NCI-H446 (cell line): ENCODE measurements around the gene ZNF407.
"Not testable (repeated sequence)": the region's sequence is repeated elsewhere in the genome, so short reads cannot be mapped to it uniquely, and the experiment has no call there.

Experiments used
- DNase-seq, 2 experiments: peaks; one replicate each; lab custom pipeline; 2025; lab: John Stamatoyannopoulos, UW

The ZNF407 gene

DNA sequence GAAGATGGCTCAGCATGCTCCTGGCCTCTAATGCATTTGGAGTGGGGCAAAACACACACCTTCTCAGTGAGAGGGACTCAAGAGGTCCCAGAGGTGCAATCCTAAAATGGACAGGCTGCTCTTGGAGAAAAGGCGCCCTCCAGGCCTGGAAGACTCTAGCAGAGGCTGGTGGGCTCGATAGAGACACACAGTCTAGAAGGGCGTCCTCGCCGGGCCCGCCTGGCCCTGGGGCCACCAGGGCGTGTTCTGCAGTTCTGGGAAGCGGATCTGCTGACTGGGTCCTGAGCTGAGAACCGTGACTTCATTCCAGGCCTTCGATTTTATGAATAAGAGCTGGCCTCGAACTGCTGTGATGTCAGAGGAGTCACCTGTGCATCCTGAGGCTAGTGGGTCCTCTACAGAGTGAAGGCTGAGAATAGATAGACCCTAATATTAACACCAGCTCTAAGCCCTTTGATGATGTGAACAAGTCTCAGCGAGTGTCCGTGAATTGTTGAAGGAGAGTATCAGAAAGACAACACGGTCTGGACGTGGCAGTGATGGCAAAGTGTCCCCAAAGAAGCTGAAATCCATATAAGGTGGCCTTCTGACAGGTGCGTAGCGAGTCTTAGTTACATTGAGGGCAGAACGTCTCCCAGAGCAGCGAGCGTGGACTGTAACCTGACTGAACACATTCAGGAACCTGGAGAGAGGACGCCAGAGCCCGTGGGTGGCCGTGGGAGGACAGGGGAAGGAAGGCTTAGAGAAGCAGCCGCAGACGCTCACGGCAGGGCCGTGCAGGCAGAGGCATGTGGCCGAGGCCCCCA, 474.4 kb downstream of the ZNF407 start:
- DNase-seq = no peak

DNA sequence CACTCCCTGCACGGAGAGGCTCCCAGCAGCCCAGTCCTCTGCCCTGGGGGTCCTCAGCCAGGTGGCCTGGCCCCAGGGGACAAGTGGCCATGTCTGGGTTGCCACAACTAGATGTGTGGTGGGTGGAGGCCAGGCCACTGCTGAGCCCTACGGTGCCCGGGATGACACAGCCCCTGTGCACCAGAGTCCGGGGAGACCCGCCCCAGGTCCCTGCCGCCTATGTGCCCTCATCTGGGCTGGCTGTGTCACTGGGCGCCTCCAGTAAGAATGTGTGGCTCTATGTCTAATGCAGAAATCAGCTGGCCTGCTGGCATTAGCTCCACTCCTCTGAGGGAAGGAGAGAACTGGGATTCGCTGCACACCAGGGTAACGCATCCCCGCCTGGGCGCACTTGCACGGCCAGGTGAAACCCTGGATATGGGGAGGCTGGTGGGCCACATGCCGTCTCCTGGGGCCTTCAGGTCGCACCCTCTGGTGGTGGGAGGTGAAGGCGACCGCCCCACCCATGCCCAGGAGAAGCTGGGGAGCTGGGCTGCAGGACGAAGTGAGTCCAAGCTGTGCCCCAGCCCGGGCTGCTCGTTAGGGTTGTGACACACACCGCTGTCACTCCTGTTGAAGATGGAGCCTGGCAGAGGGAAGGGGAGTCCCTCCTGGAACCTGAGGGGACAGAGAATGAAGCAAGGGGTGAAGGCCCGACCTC, 475.2 kb downstream of the ZNF407 start:
- DNase-seq = no peak

GRCh38 chr18:75073654-75074053, 476.0 kb downstream of the ZNF407 start:
- DNase-seq = no peak

- DNase-seq = no peak
Measured at GRCh38 chr18:75074196-75075015, 476.7 kb downstream of the ZNF407 start.

DNA sequence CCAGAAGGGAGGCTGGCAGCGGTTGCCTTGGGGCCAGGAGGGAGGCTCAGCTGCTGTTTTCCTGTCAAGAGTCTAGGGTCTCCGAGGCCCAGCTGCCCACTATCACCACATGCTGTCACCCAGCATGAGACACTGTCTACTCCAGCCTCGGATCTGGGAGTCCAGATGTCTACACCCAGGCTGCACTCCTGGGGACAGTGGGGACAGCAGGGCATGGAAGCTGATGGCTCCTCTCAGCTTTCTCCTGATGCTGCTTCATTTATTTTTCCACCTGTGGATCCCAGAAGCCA, 477.3 kb downstream of the ZNF407 start:
- no peak for DNase-seq

- DNase-seq = no peak
Measured at GRCh38 chr18:75075429-75075841, 477.8 kb downstream of the ZNF407 start.

DNA sequence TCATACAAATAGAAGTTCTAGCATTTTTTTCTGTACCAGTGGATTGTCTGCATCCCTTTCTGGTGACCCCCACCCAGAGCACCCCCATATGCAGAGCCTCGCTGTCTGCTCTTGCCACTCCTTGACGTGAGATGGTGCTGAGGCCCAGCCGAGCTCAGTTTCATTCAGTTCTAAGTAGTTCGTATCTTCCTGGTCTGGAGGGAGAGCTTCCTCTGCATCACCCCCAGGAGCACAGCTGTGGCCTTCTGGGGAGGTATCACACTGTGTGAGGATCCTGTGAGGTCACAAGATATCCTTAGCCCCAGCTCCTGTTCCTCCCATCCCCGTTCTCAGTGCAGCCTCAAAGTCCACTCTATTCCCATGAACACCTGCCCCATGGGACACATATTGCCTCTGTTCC, 478.6 kb downstream of the ZNF407 start:
- no peak for DNase-seq

GRCh38 chr18:75081486-75081885, 483.8 kb downstream of the ZNF407 start:
- DNase-seq = no peak

- no peak for DNase-seq
Measured at GRCh38 chr18:75083131-75083530, 485.5 kb downstream of the ZNF407 start.

DNA sequence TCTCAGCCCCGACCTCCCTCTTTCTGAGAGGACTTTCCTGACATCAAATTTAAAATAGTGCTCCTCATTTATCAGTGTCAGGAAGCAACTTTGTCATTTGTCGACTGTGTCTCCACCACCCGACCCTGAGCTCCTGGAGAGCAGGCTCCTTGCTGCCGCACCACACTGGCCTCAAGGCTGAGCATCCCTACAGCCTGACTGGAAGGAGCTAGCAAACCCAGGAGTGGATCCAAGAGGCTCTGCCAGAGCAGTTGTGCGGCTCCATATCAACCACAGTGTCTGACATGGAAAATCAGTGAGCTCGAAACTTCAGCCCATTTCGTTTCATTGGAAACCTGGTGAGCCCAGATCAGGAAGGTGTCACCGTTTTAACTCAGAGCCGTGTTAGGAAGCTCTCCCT, 486.1 kb downstream of the ZNF407 start:
- DNase-seq = no peak

DNA sequence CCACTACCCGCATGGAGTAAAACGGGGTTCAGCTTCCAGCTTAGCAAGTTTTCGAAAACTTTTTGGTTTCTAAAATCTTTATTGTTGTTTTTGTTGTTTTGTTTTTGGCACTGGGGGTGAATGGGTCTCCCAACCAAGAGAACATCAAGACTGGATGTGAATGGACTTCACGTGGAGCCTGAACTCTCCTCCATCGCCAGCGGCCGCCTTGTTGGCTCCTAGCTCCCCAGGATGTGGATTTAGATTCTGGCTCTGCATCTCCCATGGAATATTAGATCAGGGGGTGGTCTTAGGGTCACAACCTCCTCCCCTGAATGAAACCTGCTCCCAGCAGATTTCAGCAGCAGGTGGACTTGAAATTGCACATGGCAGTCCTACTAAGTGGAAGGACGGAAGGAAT, 488.0 kb downstream of the ZNF407 start:
- DNase-seq = not testable (repeated sequence)

DNA sequence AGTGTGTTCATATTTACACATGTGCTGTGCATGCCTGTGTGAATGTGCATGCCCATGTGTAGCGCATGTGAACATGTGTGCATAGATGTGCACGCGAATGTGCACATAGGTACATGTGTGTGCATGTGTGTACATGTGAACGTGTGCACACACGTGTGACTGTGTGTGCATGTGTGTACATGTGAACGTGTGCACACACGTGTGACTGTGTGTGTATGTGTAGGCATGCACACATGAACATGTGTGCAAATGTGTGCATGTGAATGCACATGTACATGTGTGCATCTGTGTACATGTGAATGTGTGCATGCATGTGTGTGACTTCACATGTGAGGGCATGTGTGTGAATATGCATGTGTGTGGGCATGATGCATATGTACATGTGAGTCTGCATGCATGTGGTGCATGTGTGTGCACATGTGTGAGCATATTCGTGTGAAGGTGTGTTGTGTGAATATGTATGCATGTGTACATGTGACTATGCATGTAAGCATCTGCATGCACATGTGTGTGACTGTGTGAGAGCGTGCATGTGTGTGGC, 488.9 kb downstream of the ZNF407 start:
- DNase-seq = no peak

DNA sequence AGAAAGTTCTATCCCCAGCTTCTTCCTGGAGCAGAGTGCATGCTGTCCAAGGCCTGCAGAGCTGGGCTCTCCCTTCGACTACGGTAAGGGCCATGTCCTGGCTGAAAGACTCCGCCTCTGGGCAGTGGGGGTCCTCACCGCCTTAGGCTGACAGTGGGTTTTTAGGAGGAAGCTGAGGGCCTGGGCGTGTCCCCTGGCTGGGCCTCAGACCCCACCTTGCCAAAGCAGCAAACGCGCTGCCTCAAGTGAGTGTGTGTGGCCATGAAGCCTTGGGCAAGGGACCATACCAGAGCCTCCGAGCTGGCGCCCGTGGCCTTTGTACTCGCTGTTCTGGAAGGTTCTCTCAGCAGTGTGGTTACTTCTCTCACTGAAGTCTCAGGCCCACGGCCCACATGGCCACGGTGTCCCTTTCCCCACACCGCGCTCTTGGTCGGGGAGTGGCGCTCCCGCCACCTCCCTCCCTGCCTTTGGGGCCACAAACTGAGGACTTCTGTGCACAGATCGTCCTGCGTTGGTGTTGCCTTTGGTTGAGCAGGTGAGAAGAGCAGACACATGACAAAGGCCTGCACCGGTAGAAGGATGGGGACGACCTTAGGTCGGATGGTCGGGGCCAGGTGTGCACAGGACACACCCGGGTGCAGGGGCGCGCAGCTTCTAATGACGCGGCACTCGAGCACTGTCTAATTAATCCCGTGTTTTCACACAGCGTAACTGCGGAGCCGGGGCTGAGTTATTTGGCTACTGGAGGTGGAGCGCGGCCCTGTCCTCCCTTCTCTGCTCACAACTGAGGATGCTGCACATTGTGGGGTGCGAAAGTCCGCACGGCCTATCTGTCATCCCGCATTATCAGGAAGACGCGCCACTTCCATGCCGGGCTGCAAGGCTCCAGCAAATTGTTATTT, 489.7 kb downstream of the ZNF407 start:
- DNase-seq = no peak

DNA sequence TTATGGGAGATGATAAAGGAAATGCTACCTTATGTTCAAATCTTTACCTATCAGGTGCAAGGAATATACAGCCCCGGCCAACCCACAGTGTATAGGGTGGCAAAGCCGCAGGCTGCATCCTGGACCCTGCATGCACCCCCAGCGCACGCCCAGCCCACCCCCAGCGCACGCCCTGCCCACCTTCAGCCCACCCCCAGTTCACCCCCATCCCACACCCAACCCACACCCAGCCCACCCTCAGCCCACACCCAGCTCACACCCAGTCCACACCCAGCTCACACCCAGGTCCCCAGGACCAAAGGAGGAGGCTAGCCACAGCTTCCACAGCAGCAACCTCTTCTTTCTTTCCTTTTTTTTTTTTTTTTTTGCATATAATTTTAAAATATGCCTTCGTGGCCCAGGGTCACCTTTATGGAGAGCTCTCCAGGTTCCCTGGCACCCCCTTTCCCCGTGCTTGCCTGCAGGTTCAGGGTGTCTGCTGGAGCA, 490.4 kb downstream of the ZNF407 start:
- no peak for DNase-seq

GRCh38 chr18:75088622-75089211, 491.0 kb downstream of the ZNF407 start:
- DNase-seq = no peak

- DNase-seq = no peak
Measured at GRCh38 chr18:75089748-75090327, 492.2 kb downstream of the ZNF407 start.

DNA sequence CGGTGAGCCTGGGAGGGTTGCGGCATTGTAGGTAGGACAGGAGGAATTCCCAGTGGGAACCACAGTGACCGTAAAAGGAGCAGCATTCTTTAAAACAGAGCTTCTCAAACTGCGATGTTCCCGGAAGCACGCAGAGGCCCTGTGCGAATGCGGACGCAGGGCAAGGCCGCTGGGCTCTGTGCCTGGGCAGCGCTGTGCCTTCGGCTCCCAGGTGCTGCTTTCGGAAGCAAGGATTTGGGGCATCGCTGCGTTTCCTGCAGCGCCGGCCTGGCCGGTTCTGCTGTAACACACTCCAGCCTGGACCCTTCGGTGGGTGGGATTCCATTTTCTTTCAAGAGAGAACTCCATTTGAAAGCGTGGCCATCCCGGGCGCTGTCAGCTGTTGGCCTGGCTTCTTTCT, 492.7 kb downstream of the ZNF407 start:
- DNase-seq = no peak

DNA sequence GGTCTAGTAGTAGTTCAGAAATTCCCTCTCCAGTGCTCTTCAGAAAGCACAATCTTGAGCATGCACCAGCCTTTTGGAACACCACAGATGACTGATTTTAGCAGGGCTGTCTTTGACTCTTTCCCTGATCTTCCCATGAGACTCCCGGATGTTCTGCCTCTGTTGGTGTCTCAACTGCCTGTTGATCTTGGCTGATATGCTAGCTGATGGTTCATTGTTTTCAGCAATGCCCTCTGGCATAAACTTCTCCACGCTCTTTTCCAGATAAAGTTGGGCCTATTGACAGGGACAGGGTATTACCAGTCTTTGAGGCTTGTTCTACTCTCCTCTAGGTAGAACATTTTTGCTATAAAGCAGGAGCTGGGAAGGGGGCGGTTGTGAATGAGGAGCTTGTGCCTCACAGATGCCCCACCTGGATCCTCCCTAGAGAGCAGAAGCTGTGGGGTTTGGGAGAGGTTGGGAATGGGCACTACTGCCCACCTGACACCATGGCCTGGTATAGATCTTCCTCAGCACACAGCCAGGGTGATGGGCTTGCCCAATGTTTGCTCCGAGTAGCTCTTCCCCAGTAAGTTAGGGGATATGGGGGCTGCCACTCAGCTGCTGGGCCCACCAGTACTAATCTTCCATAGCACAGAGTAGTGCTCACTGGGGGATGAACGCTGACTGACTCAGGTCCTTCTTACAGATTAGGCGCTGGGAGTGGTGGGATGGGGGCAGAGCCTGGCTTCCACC, 500.0 kb downstream of the ZNF407 start:
- DNase-seq = no peak

DNA sequence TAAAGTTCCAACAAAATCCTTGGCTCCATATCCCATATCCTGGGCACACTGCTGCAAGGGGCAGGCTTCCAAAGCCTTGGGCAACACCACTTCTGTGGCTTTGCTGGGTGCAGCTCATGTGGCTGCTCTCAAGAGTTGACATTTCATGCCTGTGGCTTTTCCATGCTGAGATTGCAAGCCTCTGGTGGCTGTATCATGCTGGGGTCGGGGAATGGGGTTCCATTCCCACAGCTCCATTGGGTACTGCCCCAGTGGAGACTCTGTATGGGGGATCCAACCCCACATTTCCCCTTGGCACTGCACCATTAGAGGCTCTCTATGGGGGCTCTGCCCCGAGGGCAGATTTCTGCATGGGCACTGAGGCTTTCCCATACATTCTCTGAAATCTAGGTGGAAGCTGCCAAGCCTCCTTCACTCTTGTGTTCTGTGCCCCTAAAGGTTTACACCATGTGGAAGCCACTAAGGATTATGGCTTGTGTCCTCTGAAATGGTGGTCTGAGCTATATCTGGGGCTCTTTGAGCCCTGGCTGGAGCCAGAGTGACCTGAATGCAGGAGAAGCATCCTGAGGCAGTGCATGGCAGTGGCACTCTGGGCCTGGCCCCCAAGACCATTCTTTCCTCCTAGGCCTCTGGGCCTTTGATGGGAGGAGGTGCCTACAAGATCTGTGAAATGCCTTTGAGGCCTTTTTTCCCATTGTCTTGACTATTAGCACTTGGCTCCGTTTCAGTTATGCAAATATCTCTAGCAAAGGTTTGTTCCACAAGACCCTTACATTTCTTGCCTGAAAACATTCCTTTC, 503.4 kb downstream of the ZNF407 start:
- DNase-seq = no peak
